ENCODE measurements around the gene TSEN15.

TSEN15 gene

GRCh38 chr1:184118046-184118445 lies 66.5 kb downstream of the TSEN15 start:
- TF ChIP-seq, protein P1, sequence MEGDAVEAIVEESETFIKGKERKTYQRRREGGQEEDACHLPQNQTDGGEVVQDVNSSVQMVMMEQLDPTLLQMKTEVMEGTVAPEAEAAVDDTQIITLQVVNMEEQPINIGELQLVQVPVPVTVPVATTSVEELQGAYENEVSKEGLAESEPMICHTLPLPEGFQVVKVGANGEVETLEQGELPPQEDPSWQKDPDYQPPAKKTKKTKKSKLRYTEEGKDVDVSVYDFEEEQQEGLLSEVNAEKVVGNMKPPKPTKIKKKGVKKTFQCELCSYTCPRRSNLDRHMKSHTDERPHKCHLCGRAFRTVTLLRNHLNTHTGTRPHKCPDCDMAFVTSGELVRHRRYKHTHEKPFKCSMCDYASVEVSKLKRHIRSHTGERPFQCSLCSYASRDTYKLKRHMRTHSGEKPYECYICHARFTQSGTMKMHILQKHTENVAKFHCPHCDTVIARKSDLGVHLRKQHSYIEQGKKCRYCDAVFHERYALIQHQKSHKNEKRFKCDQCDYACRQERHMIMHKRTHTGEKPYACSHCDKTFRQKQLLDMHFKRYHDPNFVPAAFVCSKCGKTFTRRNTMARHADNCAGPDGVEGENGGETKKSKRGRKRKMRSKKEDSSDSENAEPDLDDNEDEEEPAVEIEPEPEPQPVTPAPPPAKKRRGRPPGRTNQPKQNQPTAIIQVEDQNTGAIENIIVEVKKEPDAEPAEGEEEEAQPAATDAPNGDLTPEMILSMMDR (IDR thresholded peaks at IDR 0.05) = no peak
